K562 (cell line): ENCODE results near the gene PPDPF. TPM values are rescaled to one million over a fixed set of nuclear protein-coding genes. Genes with fewer than 3 reads are reported as not detected.
"Not testable (repeated sequence)": the region's sequence is repeated elsewhere in the genome, so short reads cannot be mapped to it uniquely, and the experiment has no call there.

Experiments
- ATAC-seq: fragments of 200-7000 bp; cut with Tn5 transposase; 3 replicates; pipeline ENCODE4 v1.9.1; 2020; ENCODE audit warnings: moderate library complexity
- BruUV-seq: library from RNA; stranded (reverse); fragments of 400-500 nt; replicated peaks from 2 replicates; lab custom pipeline; 2021; lab: Mats Ljungman, UMichigan
- CTCF ChIA-PET: fragments of 300-600 bp; formaldehyde crosslinking; extraction: SDS; loops from one replicate; lab custom pipeline; 2021; ENCODE audit warnings: low intra/inter-chr PET ratio; lab: Yijun Ruan, JAX
- POLR2A ChIA-PET: fragments of 300-600, 350-650 bp; sonication (Branson Sonifier 250); formaldehyde crosslinking; extraction: SDS; loops from one replicate; lab custom pipeline; 2021; ENCODE audit warnings: antibody characterized with exemption, inconsistent platforms; lab: Yijun Ruan, JAX
- DNase-seq, 4 experiments: peaks; one replicate each; pipeline versions ENCODE4 v3.0.0 to v3.0.0-alpha.2; 2011 to 2018; ENCODE audit warnings: low spot score in 3 of 4, mixed read lengths in 3 of 4; ENCODE audit errors: extremely low read depth in 1 of 4
- FAIRE-seq: peaks from 2 replicates; lab custom pipeline; 2011; peaks lifted over from hg19 to GRCh38; lab: Jason Lieb, UNC
- H2AFZ ChIP-seq: 2 replicates; pipeline ENCODE4 v1.6.0; 2011; ENCODE audit warnings: low read depth, low read length, control low read depth, inconsistent platforms
- H3K27ac ChIP-seq: fragments of 200-600 bp; 3 replicates; pipeline ENCODE4 v1.8.0; 2011; ENCODE audit warnings: low read depth, mild to moderate bottlenecking, control low read depth, inconsistent platforms, low read length, moderate library complexity, mixed read lengths; ENCODE audit errors: extremely low read depth
- H3K27me3 ChIP-seq, 2 experiments: fragments of 300-600 bp in 1 of 2; 2 replicates in 1 of 2; 3 replicates in 1 of 2; pipeline versions ENCODE4 v1.6.0 to v1.8.0; 2011; ENCODE audit warnings: inconsistent platforms in 2 of 2, low read length in 2 of 2, mild to moderate bottlenecking in 1 of 2, mixed read lengths in 1 of 2, moderate library complexity in 1 of 2; ENCODE audit not compliant: control insufficient read depth in 2 of 2, insufficient read depth in 2 of 2
- H3K36me3 ChIP-seq: fragments of 300-600 bp; 3 replicates; pipeline ENCODE4 v1.8.0; 2011; ENCODE audit warnings: mild to moderate bottlenecking, low read length, inconsistent platforms; ENCODE audit not compliant: control insufficient read depth, insufficient read depth
- H3K4me1 ChIP-seq, 2 experiments: fragments of 200-600 bp in 1 of 2; replicated peaks in 1 of 2; 2 replicates in 1 of 2; 3 replicates in 1 of 2; pipeline versions ENCODE4 v1.5.1 to v1.8.0; 2011; ENCODE audit warnings: inconsistent platforms in 2 of 2, low read length in 2 of 2, mild to moderate bottlenecking in 1 of 2, mixed read lengths in 1 of 2, moderate library complexity in 1 of 2; ENCODE audit not compliant: control insufficient read depth in 2 of 2, insufficient read depth in 2 of 2
- H3K4me2 ChIP-seq: 2 replicates; pipeline ENCODE4 v1.6.1; 2011; ENCODE audit warnings: low read length, control low read depth, inconsistent platforms, mixed read lengths; ENCODE audit not compliant: insufficient read depth
- H3K4me3 ChIP-seq: fragments of 200-600 bp; sonication (generic), shearing (Covaris generic); 2 replicates; pipeline ENCODE4 v1.5.1; 2016; ENCODE audit warnings: control low read depth, inconsistent platforms
- H3K79me2 ChIP-seq: fragments of 200-600 bp; 3 replicates; pipeline ENCODE4 v1.8.0; 2011; ENCODE audit warnings: low read length, inconsistent platforms; ENCODE audit not compliant: control insufficient read depth, insufficient read depth
- H3K9ac ChIP-seq, 2 experiments: 2 replicates each; pipeline versions ENCODE4 v1.6.0 to v1.6.1; 2011; ENCODE audit warnings: low read depth in 2 of 2, low read length in 2 of 2, control low read depth in 1 of 2, inconsistent platforms in 1 of 2, mild to moderate bottlenecking in 1 of 2, mixed read lengths in 1 of 2; ENCODE audit not compliant: insufficient read depth in 1 of 2
- H3K9me1 ChIP-seq: one replicate; pipeline ENCODE4 v1.6.0; 2011; ENCODE audit warnings: inconsistent platforms, mild to moderate bottlenecking, low read length, moderate library complexity; ENCODE audit not compliant: control insufficient read depth, insufficient read depth
- H3K9me3 ChIP-seq: replicated peaks from 2 replicates; pipeline ENCODE4 v1.5.1; 2011; ENCODE audit warnings: low read depth, low read length, inconsistent platforms; ENCODE audit not compliant: control insufficient read depth, insufficient read depth
- H4K20me1 ChIP-seq: replicated peaks from 2 replicates; pipeline ENCODE4 v1.6.1; 2011; ENCODE audit warnings: low read length, inconsistent platforms, mixed read lengths; ENCODE audit not compliant: control insufficient read depth, insufficient read depth
- NR2C1 ChIP-seq, 2 experiments: fragments of 450-650 bp; IDR thresholded peaks; 2 replicates each; pipeline ENCODE4 v1.6.1; 2017; ENCODE audit warnings: mild to moderate bottlenecking in 2 of 2, antibody characterized with exemption in 1 of 2, inconsistent platforms in 1 of 2, missing compliant biosample characterization in 1 of 2, missing genetic modification characterization in 1 of 2
- NR2C2 ChIP-seq, 2 experiments: fragments of 200-800 bp in 1 of 2; sonication (Bioruptor generic) in 1 of 2; sonication (generic) in 1 of 2; formaldehyde crosslinking in 1 of 2; IDR thresholded peaks; 2 replicates each; pipeline versions ENCODE4 v1.6.1 to v1.8.0; 2016 to 2022; ENCODE audit warnings: mild to moderate bottlenecking in 1 of 2, missing compliant biosample characterization in 1 of 2, missing genetic modification characterization in 1 of 2, missing genetic modification reagents in 1 of 2
- SP1 ChIP-seq: sonication (generic); formaldehyde crosslinking; IDR thresholded peaks from 2 replicates; pipeline ENCODE4 v1.8.1; 2022; ENCODE audit warnings: mild to moderate bottlenecking, missing genetic modification reagents
- TFAP4 ChIP-seq: sonication (generic); formaldehyde crosslinking; IDR thresholded peaks from 2 replicates; pipeline ENCODE4 v1.8.0; 2022; ENCODE audit warnings: missing genetic modification reagents, mild to moderate bottlenecking, moderate library complexity, borderline replicate concordance
- USF1 ChIP-seq: sonication (generic); formaldehyde crosslinking; IDR thresholded peaks from 2 replicates; pipeline ENCODE4 v1.9.0; 2022; ENCODE audit warnings: mild to moderate bottlenecking, missing genetic modification reagents
- ZBTB33 ChIP-seq: sonication (generic); formaldehyde crosslinking; IDR thresholded peaks from 2 replicates; pipeline ENCODE4 v1.8.1; 2023; ENCODE audit warnings: mild to moderate bottlenecking, missing genetic modification reagents
- ZNF263 ChIP-seq: sonication (generic); formaldehyde crosslinking; IDR thresholded peaks from 2 replicates; pipeline ENCODE4 v1.8.0; 2022; ENCODE audit warnings: mild to moderate bottlenecking, missing genetic modification reagents, borderline replicate concordance
- WGBS: fragments of 100-300 bp; shearing (Covaris generic); methylation state at CpG from one replicate; pipeline ENCODE4 v1.1.6; 2016; ENCODE audit warnings: low coverage, mixed read lengths; ENCODE audit not compliant: insufficient coverage; ENCODE audit errors: missing lambda C conversion rate; 5-methylcytosine and 5-hydroxymethylcytosine counted together
- in situ Hi-C: fragments of 300-500 bp; cut with MboI; formaldehyde crosslinking; loops from 4 replicates; pipeline ENCODE4 v1.15.0; 2018; ENCODE audit warnings: inconsistent platforms, mixed read lengths
- intact Hi-C: fragments of 100-400 bp; cut with micrococcal nuclease; formaldehyde crosslinking; loops from 2 replicates; pipeline ENCODE4 v1.14.2; 2022
- polyA plus RNA-seq, 8 experiments: library from polyadenylated mRNA; depleted of rRNA in 4 of 8; stranded (reverse) in 5 of 8; unstranded in 3 of 8; fragments of >200 nt; fragmentation: Nextera tagmentation in 2 of 8; fragmentation: Illumina TruSeq in 1 of 8; extraction: Ambion mirVana in 2 of 8; extraction: Trizol in 1 of 8; gene quantifications; 2 replicates each; pipeline versions ENCODE4 v1.2.1 to v1.2.3, GENCODE V29; 2011 to 2014; ENCODE audit warnings: inconsistent platforms in 1 of 8, missing spikeins in 1 of 8
- total RNA-seq, 7 experiments: library from RNA; depleted of rRNA in 6 of 7; stranded (reverse); fragments of >200 nt in 6 of 7; fragmentation: Illumina TruSeq in 2 of 7; extraction: Trizol in 2 of 7; gene quantifications; 2 replicates each; pipeline versions ENCODE4 v1.2.1 to v1.2.3, GENCODE V29; 2011 to 2021; ENCODE audit warnings: low replicate concordance in 1 of 7

PPDPF gene
- total and polyA plus RNA-seq, 9 of the 15 experiments (the other 6 are each of a cell fraction or from before 2014, with no cell fraction given), result 0.77 to 233 (median 10.5) TPM

DNA sequence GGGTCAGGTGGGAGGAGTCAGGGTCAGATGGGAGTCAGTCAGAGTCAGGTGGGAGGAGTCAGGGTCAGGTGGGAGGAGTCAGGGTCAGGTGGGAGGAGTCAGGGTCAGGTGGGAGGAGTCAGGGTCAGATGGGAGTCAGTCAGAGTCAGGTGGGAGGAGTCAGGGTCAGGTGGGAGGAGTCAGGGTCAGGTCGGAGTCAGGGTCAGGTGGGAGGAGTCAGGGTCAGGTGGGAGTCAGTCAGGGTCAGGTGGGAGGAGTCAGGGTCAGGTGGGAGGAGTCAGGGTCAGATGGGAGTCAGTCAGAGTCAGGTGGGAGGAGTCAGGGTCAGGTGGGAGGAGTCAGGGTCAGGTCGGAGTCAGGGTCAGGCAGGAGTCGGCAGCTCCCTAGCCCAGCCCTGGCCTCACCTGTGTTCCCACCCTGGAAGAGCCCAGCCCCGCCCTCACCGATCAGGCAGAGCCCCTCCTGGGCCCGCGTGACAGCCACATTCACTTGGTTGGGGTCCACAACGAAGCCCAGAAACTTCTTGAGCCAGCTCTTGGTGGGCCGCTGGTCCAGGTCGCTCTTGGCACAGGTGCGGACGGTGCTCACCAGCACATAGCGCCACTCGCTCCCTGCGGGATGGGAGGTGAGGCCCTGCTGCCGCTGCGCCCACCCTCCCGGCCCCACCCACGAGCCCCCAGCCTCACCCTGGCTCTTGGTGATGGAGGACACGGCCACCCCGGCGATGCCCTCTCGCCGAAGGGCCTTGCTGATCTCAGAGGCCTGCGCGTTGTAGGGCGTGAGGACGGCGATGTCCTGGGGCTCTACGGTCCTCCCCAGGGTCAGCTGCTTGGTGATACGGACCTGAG is 39.1 kb downstream of the PPDPF start:
- in situ Hi-C loops; BruUV-seq; H3K27ac ChIP-seq; H3K4me2 ChIP-seq; H3K9me1 ChIP-seq; POLR2A ChIA-PET; H3K79me2 ChIP-seq; H3K9me3 ChIP-seq; H3K36me3 ChIP-seq; CTCF ChIA-PET; H3K4me3 ChIP-seq; H2AFZ ChIP-seq; H4K20me1 ChIP-seq; TF ChIP-seq NR2C1 (tag; IDR thresholded peaks at IDR 0.05); NR2C2 (CRISPR knock-in tag; IDR thresholded peaks at IDR 0.05): not testable (repeated sequence)
- peak; percentile 88 for FAIRE-seq
- H3K4me1 ChIP-seq, result peaks cover 0 to 84% of the 10 kb centered on the region in 2 experiments; a peak in 2 of 5 replicates
- TF ChIP-seq SP1 (peak; percentile 4; the same call in 1 of the 2 replicates), ZNF263 (peak; percentile 72), NR2C1 (IDR thresholded peaks at IDR 0.05) (0 out of 2 replicates have a peak, but pooled peaks have one; percentile 3), ZBTB33 (CRISPR knock-in tag) (0 out of 2 replicates have a peak, but pooled peaks have one; percentile 17), TFAP4 (CRISPR knock-in tag) (peak; percentile 65; the same call in 1 of the 2 replicates), NR2C2 (tag; IDR thresholded peaks at IDR 0.05) (peak; percentile 78), USF1 (CRISPR knock-in tag) (peak; percentile 86)
- ATAC-seq, result peak; percentile 79
- peak in 2 of 4 experiments; percentile 54 to 63 for DNase-seq
- intact Hi-C loops, result loop anchor here (10.0 kb wide), 1 partner anchor 305 kb away; the partner anchor contains the start of genes ABHD16B and TPD52L2
- 74% methylated on average over 11 of the region's 31 CpGs for WGBS
- H3K9ac ChIP-seq, result peak overlapping the region in 1 of 2 experiments; percentile 64; a peak in 1 of 4 replicates
- peaks cover 0 to 11% of the 10 kb centered on the region in 2 experiments; a peak in 2 of 5 replicates for H3K27me3 ChIP-seq
